Measurements from ENCODE around the gene COL4A3.

DNA sequence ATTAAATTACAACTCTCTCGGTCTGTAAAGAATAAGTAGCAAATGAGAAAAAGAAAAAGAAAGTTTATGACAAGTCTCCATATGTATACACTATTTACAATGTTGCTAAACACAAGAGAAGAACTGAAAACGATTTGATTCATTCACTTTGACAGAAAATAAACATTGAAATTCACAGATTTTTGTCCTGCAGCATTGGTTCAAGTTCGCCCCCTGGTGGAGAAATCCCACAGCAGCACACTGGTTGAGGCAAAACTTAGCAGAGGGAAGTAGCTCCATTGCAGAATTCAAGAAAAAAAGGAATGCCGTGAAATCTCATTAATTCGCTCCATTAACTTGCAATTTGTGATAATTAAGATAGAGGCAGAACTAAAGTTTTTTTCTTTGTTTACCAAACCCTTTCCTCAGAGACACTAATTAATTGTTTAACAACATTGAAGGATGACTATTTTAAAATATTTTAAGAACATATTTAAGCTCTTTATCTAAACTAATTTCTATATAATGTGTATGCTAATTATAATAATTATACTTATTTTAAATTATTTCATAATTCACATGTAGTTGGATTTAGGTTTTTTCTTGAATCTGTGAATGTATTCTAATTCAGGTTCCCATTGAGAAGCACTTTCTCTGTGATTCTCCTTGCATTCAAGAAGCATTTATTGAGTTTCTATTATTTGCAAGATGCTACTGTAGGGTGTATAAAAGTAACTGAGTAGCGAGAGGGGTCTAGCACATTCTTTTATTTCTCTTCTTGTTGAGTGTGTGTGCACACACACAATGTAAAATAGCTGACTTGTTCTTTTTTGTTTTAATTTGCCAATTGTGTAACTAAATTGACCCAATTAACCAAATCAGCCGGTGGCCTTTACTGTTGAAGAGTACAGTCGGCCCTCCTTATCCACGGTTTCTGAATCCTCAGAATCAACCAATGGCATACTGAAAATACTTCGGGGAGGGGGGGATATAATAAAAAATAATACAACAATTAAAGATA lies 74.1 kb downstream of the COL4A3 start:
- no peak for TF ChIP-seq POLR2A (IDR thresholded peaks at IDR 0.05; ENCODE audit: low read depth, low read length)
- no peak for TF ChIP-seq POLR2AphosphoS5 (IDR thresholded peaks at IDR 0.05; ENCODE audit: low read depth, low read length)
- TF ChIP-seq SPI1 (IDR thresholded peaks at IDR 0.05; ENCODE audit: low read depth, low read length) = no peak

Data from GM12891 (cell line).